HepG2 (cell line): ENCODE results near the gene TMEM184B. TPM values are rescaled to one million over a fixed set of nuclear protein-coding genes. Genes with fewer than 3 reads are reported as not detected.

Experiments used
- ARHGAP35 ChIP-seq: sonication (generic); formaldehyde crosslinking; IDR thresholded peaks from 2 replicates; pipeline ENCODE4 v1.9.0; 2022; ENCODE audit warnings: mild to moderate bottlenecking, inconsistent platforms, moderate library complexity, missing genetic modification reagents, borderline replicate concordance
- ASH2L ChIP-seq: fragments of 300-600, 200-600 bp; sonication (generic); IDR thresholded peaks from 2 replicates; pipeline ENCODE4 v1.7.0; 2017; ENCODE audit warnings: low read depth, mild to moderate bottlenecking, moderate library complexity, mixed read lengths, low read length; ENCODE audit not compliant: insufficient read length
- ELF3 ChIP-seq: IDR thresholded peaks from 2 replicates; pipeline ENCODE4 v1.6.1; 2016; ENCODE audit warnings: missing genetic modification reagents, missing compliant biosample characterization
- HOXA9 ChIP-seq: sonication (generic); formaldehyde crosslinking; IDR thresholded peaks from 2 replicates; pipeline ENCODE4 v1.8.1; 2022; ENCODE audit warnings: missing genetic modification reagents, mild to moderate bottlenecking, moderate library complexity, borderline replicate concordance
- MAZ ChIP-seq, 2 experiments: sonication (generic) in 1 of 2; formaldehyde crosslinking in 1 of 2; IDR thresholded peaks; 2 replicates each; pipeline versions ENCODE4 v1.5.0 to v1.6.1; 2012 to 2020; ENCODE audit warnings: low read depth in 2 of 2, mild to moderate bottlenecking in 2 of 2, borderline replicate concordance in 1 of 2, improper control_type of control experiment in 1 of 2, low read length in 1 of 2, missing genetic modification reagents in 1 of 2, moderate library complexity in 1 of 2
- NONO ChIP-seq, 2 experiments: fragments of 450-650 bp in 1 of 2; sonication (generic) in 1 of 2; formaldehyde crosslinking in 1 of 2; IDR thresholded peaks in 1 of 2; conservative IDR thresholded peaks in 1 of 2; 2 replicates each; pipeline versions ENCODE4 v1.6.1 to v1.8.0; 2017 to 2022; ENCODE audit warnings: mild to moderate bottlenecking in 1 of 2, missing genetic modification reagents in 1 of 2, moderate library complexity in 1 of 2
- POLR2G ChIP-seq: fragments of 200-400 bp; formaldehyde crosslinking; IDR thresholded peaks from 2 replicates; pipeline ENCODE4 v1.6.1; 2018; ENCODE audit warnings: mild to moderate bottlenecking, low read depth, low read length, moderate library complexity
- SETDB1 ChIP-seq: sonication (generic); formaldehyde crosslinking; IDR thresholded peaks from 2 replicates; pipeline ENCODE4 v1.5.1; 2020; ENCODE audit warnings: missing genetic modification reagents, mild to moderate bottlenecking, borderline replicate concordance
- SKI ChIP-seq: fragments of 450-650 bp; IDR thresholded peaks from one replicate; pipeline ENCODE4 v1.6.1; 2018; ENCODE audit warnings: mild to moderate bottlenecking; ENCODE audit not compliant: partially characterized antibody
- TFDP2 ChIP-seq: sonication (generic); formaldehyde crosslinking; IDR thresholded peaks from 2 replicates; pipeline ENCODE4 v1.4.0; 2020; ENCODE audit warnings: missing genetic modification reagents
- YEATS2 ChIP-seq: sonication (generic); formaldehyde crosslinking; IDR thresholded peaks from 2 replicates; pipeline ENCODE4 v1.4.0; 2020; ENCODE audit warnings: missing genetic modification reagents, borderline replicate concordance
- YY1 ChIP-seq: IDR thresholded peaks from 2 replicates; pipeline ENCODE4 v1.6.1; 2011; ENCODE audit warnings: low read length, low read depth, moderate library complexity, mild to moderate bottlenecking; ENCODE audit not compliant: insufficient read depth, insufficient replicate concordance
- ZEB1 ChIP-seq: IDR thresholded peaks from 2 replicates; pipeline ENCODE4 v1.6.1; 2012; ENCODE audit warnings: mild to moderate bottlenecking, low read depth, inconsistent platforms; ENCODE audit not compliant: insufficient replicate concordance
- ZNF34 ChIP-seq: sonication (generic); formaldehyde crosslinking; IDR thresholded peaks from 2 replicates; pipeline ENCODE4 v1.4.0; 2020; ENCODE audit warnings: mild to moderate bottlenecking, missing genetic modification reagents, borderline replicate concordance
- ZNF629 ChIP-seq: sonication (generic); formaldehyde crosslinking; conservative IDR thresholded peaks from 2 replicates; pipeline ENCODE4 v1.5.0; 2020; ENCODE audit warnings: missing genetic modification reagents
- ZNF790 ChIP-seq: sonication (generic); formaldehyde crosslinking; IDR thresholded peaks from 2 replicates; pipeline ENCODE4 v1.8.0; 2022; ENCODE audit warnings: missing genetic modification reagents, mild to moderate bottlenecking, borderline replicate concordance
- ZSCAN20 ChIP-seq: sonication (generic); formaldehyde crosslinking; IDR thresholded peaks from 2 replicates; pipeline ENCODE4 v1.4.0; 2020; ENCODE audit warnings: missing genetic modification reagents, mild to moderate bottlenecking, borderline replicate concordance
- polyA plus RNA-seq, 8 experiments: library from polyadenylated mRNA; depleted of rRNA in 3 of 8; stranded (reverse) in 7 of 8; unstranded in 1 of 8; fragments of >200 nt; fragmentation: Illumina TruSeq in 4 of 8; extraction: Trizol in 4 of 8; gene quantifications; 2 replicates each; pipeline versions ENCODE4 v1.2.1 to v1.2.3, GENCODE V29; 2011 to 2016; ENCODE audit warnings: low read depth in 4 of 8, missing spikeins in 1 of 8, mixed read lengths in 1 of 8; ENCODE audit not compliant: insufficient read depth in 1 of 8
- total RNA-seq, 5 experiments: library from RNA; depleted of rRNA; stranded (reverse); fragments of >200 nt; fragmentation: Illumina TruSeq; extraction: Trizol; gene quantifications; 2 replicates each; pipeline ENCODE4 v1.2.3, GENCODE V29; 2016; ENCODE audit warnings: low read depth in 1 of 5
- TF ChIP-seq, protein P1 (sequence below): IDR thresholded peaks from 2 replicates; pipeline ENCODE4 v1.6.1; 2016
- TF ChIP-seq, protein P2 (sequence below): IDR thresholded peaks from 2 replicates; pipeline ENCODE4 v1.6.1; 2012; ENCODE audit warnings: low read length, improper control_type of control experiment

TMEM184B gene
- total and polyA plus RNA-seq, 2 of the 13 experiments (the other 11 are each of a cell fraction or from before 2014, with no cell fraction given): 15.9 to 16.0 TPM

- peak; percentile 63; the same call in 1 of the 2 replicates for TF ChIP-seq ELF3 (CRISPR knock-in tag)
- peak; percentile 21 for TF ChIP-seq YY1
- TF ChIP-seq ASH2L: peak; percentile 39
- TF ChIP-seq, protein P1, sequence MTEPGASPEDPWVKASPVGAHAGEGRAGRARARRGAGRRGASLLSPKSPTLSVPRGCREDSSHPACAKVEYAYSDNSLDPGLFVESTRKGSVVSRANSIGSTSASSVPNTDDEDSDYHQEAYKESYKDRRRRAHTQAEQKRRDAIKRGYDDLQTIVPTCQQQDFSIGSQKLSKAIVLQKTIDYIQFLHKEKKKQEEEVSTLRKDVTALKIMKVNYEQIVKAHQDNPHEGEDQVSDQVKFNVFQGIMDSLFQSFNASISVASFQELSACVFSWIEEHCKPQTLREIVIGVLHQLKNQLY (CRISPR knock-in tag): peak; percentile 44; the same call in 1 of the 2 replicates
- peak; percentile 25; the same call in 1 of the 2 replicates for TF ChIP-seq TFDP2 (CRISPR knock-in tag)
- peak; percentile 90 for TF ChIP-seq POLR2G
- no peak for TF ChIP-seq ZNF629 (CRISPR knock-in tag)
- no peak for TF ChIP-seq SETDB1
- TF ChIP-seq MAZ (IDR thresholded peaks at IDR 0.05; ENCODE audit: borderline replicate concordance, low read depth, low read length): no peak
- peak; percentile 48; the same call in 1 of the 2 replicates for TF ChIP-seq MAZ (CRISPR knock-in tag; IDR thresholded peaks at IDR 0.05; ENCODE audit: low read depth)
- TF ChIP-seq SKI: peak; percentile 21
- TF ChIP-seq, protein P2, sequence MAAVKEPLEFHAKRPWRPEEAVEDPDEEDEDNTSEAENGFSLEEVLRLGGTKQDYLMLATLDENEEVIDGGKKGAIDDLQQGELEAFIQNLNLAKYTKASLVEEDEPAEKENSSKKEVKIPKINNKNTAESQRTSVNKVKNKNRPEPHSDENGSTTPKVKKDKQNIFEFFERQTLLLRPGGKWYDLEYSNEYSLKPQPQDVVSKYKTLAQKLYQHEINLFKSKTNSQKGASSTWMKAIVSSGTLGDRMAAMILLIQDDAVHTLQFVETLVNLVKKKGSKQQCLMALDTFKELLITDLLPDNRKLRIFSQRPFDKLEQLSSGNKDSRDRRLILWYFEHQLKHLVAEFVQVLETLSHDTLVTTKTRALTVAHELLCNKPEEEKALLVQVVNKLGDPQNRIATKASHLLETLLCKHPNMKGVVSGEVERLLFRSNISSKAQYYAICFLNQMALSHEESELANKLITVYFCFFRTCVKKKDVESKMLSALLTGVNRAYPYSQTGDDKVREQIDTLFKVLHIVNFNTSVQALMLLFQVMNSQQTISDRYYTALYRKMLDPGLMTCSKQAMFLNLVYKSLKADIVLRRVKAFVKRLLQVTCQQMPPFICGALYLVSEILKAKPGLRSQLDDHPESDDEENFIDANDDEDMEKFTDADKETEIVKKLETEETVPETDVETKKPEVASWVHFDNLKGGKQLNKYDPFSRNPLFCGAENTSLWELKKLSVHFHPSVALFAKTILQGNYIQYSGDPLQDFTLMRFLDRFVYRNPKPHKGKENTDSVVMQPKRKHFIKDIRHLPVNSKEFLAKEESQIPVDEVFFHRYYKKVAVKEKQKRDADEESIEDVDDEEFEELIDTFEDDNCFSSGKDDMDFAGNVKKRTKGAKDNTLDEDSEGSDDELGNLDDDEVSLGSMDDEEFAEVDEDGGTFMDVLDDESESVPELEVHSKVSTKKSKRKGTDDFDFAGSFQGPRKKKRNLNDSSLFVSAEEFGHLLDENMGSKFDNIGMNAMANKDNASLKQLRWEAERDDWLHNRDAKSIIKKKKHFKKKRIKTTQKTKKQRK: no peak
- 0 out of 2 replicates have a peak, but pooled peaks have one; percentile 19 for TF ChIP-seq ZNF34
- TF ChIP-seq ARHGAP35 (CRISPR knock-in tag): no peak
- 0 out of 2 replicates have a peak, but pooled peaks have one; percentile 16 for TF ChIP-seq HOXA9 (CRISPR knock-in tag)
- peak; percentile 32; the same call in 1 of the 2 replicates for TF ChIP-seq YEATS2 (CRISPR knock-in tag)
- peak; percentile 33 for TF ChIP-seq ZEB1
- TF ChIP-seq NONO (IDR thresholded peaks at IDR 0.05): no peak
- 0 out of 2 replicates have a peak, but pooled peaks have one; percentile 31 for TF ChIP-seq NONO (CRISPR knock-in tag; conservative IDR thresholded peaks at IDR 0.05)
- TF ChIP-seq ZNF790 (CRISPR knock-in tag): 0 out of 2 replicates have a peak, but pooled peaks have one; percentile 57
- peak; percentile 95; the same call in 1 of the 2 replicates for TF ChIP-seq ZSCAN20 (CRISPR knock-in tag)
Observed at GRCh38 chr22:38201711-38202436, 70.9 kb downstream of the TMEM184B start, which contains the start of gene MAFF (continued).
